K562 (cell line): Measurements from ENCODE around the gene GDF15. TPM values are rescaled to one million over a fixed set of nuclear protein-coding genes. Genes with fewer than 3 reads are reported as not detected.
A peak's percentile ranks its signal among the peaks of the same experiment; 100 is the strongest.

Source experiments
- CCNT2 ChIP-seq: IDR thresholded peaks from 2 replicates; pipeline ENCODE4 v1.6.1; 2011; ENCODE audit warnings: borderline replicate concordance, low read depth, mild to moderate bottlenecking, moderate library complexity, mixed read lengths, low read length; ENCODE audit not compliant: insufficient read length; ENCODE audit errors: extremely low read depth
- CREB1 ChIP-seq, 2 experiments: sonication (generic) in 1 of 2; formaldehyde crosslinking in 1 of 2; IDR thresholded peaks; 2 replicates each; pipeline versions ENCODE4 v1.6.1 to v1.8.0; 2012 to 2022; ENCODE audit warnings: inconsistent platforms in 1 of 2, mild to moderate bottlenecking in 1 of 2, missing genetic modification reagents in 1 of 2, moderate library complexity in 1 of 2
- EGR1 ChIP-seq: fragments of 450-650 bp; conservative IDR thresholded peaks from 2 replicates; pipeline ENCODE4 v1.6.1; 2017; ENCODE audit warnings: mild to moderate bottlenecking
- HNRNPH1 ChIP-seq: fragments of 200-400 bp; formaldehyde crosslinking; optimal IDR thresholded peaks from 2 replicates; pipeline ENCODE3; 2017; ENCODE audit warnings: low read depth, mild to moderate bottlenecking, low read length, moderate library complexity
- L3MBTL2 ChIP-seq: fragments of 450-650 bp; IDR thresholded peaks from 2 replicates; pipeline ENCODE4 v1.6.1; 2016; ENCODE audit warnings: mild to moderate bottlenecking, moderate library complexity
- NCOR1 ChIP-seq: fragments of 450-650 bp; IDR thresholded peaks from 2 replicates; pipeline ENCODE4 v1.6.1; 2016; ENCODE audit warnings: mild to moderate bottlenecking, moderate library complexity
- polyA plus RNA-seq, 8 experiments: library from polyadenylated mRNA; depleted of rRNA in 4 of 8; stranded (reverse) in 5 of 8; unstranded in 3 of 8; fragments of >200 nt; fragmentation: Nextera tagmentation in 2 of 8; fragmentation: Illumina TruSeq in 1 of 8; extraction: Ambion mirVana in 2 of 8; extraction: Trizol in 1 of 8; gene quantifications; 2 replicates each; pipeline versions ENCODE4 v1.2.1 to v1.2.3, GENCODE V29; 2011 to 2014; ENCODE audit warnings: inconsistent platforms in 1 of 8, missing spikeins in 1 of 8
- total RNA-seq, 7 experiments: library from RNA; depleted of rRNA in 6 of 7; stranded (reverse); fragments of >200 nt in 6 of 7; fragmentation: Illumina TruSeq in 2 of 7; extraction: Trizol in 2 of 7; gene quantifications; 2 replicates each; pipeline versions ENCODE4 v1.2.1 to v1.2.3, GENCODE V29; 2011 to 2021; ENCODE audit warnings: low replicate concordance in 1 of 7
- TF ChIP-seq, protein P1 (sequence below): sonication (generic); formaldehyde crosslinking; IDR thresholded peaks from 2 replicates; pipeline ENCODE4 v1.9.0; 2022; ENCODE audit warnings: mild to moderate bottlenecking, missing genetic modification reagents
- TF ChIP-seq, protein P2 (sequence below): fragments of 450-650 bp; IDR thresholded peaks from 2 replicates; pipeline ENCODE4 v1.6.1; 2018; ENCODE audit not compliant: partially characterized antibody
- TF ChIP-seq, protein P3 (sequence below), 2 experiments: fragments of 450-650 bp; formaldehyde crosslinking in 1 of 2; IDR thresholded peaks; 2 replicates each; pipeline versions ENCODE4 v1.4.0 to v1.6.1; 2014 to 2020; ENCODE audit warnings: mild to moderate bottlenecking in 2 of 2, borderline replicate concordance in 1 of 2, low read depth in 1 of 2

Gene GDF15
- total and polyA plus RNA-seq, 9 of the 15 experiments (the other 6 are each of a cell fraction or from before 2014, with no cell fraction given), result 2.3 to 82.4 (median 12.5) TPM

DNA sequence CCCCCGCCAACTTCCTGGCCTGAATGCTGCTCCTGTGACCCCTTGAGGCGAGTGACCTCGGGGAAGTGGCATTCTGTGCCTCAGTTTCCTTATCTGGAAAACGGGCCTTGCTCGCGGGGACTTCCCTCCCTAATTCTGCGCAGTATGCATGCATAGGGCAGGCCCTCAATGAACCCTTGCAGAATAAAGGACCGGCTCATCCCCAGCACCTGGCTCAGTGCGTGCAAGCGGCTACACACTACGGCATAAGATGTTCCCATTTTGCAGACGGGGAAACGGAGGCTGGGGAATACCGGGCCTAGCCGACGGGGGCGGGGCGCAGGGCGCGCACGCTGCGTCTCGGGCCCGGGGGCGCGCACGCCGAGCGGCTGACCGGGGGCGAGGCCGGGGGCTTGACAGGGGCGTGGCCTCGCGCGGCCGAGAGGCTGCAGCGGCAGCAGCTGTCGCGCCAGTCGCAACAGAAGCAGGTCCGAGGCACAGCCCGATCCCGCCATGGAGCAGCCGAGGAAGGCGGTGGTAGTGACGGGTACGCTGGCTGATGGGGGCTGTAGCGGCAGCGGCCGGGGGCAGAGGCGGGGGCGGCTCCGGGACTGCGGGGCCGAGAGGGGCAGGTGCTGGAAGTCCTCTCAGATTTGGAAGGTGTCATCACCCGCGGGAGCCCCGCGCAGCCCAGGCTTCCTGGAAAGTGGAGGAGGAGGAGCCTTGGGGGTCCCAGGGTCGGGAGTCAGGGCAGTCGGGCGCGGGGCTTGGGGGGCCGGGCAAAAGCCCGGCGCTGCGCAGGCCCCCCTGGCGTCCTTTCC lies 45.6 kb upstream of the GDF15 start, which contains the start of gene PGPEP1 (continued):
- TF ChIP-seq L3MBTL2, result no peak
- TF ChIP-seq, protein P1, sequence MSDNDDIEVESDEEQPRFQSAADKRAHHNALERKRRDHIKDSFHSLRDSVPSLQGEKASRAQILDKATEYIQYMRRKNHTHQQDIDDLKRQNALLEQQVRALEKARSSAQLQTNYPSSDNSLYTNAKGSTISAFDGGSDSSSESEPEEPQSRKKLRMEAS, result 0 out of 2 replicates have a peak, but pooled peaks have one; percentile 39
- TF ChIP-seq EGR1, result peak; percentile 80
- TF ChIP-seq, protein P2, sequence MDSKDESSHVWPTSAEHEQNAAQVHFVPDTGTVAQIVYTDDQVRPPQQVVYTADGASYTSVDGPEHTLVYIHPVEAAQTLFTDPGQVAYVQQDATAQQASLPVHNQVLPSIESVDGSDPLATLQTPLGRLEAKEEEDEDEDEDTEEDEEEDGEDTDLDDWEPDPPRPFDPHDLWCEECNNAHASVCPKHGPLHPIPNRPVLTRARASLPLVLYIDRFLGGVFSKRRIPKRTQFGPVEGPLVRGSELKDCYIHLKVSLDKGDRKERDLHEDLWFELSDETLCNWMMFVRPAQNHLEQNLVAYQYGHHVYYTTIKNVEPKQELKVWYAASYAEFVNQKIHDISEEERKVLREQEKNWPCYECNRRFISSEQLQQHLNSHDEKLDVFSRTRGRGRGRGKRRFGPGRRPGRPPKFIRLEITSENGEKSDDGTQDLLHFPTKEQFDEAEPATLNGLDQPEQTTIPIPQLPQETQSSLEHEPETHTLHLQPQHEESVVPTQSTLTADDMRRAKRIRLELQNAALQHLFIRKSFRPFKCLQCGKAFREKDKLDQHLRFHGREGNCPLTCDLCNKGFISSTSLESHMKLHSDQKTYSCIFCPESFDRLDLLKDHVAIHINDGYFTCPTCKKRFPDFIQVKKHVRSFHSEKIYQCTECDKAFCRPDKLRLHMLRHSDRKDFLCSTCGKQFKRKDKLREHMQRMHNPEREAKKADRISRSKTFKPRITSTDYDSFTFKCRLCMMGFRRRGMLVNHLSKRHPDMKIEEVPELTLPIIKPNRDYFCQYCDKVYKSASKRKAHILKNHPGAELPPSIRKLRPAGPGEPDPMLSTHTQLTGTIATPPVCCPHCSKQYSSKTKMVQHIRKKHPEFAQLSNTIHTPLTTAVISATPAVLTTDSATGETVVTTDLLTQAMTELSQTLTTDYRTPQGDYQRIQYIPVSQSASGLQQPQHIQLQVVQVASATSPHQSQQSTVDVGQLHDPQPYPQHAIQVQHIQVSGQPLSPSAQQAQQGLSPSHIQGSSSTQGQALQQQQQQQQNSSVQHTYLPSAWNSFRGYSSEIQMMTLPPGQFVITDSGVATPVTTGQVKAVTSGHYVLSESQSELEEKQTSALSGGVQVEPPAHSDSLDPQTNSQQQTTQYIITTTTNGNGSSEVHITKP, result no peak
- TF ChIP-seq, protein P3, sequence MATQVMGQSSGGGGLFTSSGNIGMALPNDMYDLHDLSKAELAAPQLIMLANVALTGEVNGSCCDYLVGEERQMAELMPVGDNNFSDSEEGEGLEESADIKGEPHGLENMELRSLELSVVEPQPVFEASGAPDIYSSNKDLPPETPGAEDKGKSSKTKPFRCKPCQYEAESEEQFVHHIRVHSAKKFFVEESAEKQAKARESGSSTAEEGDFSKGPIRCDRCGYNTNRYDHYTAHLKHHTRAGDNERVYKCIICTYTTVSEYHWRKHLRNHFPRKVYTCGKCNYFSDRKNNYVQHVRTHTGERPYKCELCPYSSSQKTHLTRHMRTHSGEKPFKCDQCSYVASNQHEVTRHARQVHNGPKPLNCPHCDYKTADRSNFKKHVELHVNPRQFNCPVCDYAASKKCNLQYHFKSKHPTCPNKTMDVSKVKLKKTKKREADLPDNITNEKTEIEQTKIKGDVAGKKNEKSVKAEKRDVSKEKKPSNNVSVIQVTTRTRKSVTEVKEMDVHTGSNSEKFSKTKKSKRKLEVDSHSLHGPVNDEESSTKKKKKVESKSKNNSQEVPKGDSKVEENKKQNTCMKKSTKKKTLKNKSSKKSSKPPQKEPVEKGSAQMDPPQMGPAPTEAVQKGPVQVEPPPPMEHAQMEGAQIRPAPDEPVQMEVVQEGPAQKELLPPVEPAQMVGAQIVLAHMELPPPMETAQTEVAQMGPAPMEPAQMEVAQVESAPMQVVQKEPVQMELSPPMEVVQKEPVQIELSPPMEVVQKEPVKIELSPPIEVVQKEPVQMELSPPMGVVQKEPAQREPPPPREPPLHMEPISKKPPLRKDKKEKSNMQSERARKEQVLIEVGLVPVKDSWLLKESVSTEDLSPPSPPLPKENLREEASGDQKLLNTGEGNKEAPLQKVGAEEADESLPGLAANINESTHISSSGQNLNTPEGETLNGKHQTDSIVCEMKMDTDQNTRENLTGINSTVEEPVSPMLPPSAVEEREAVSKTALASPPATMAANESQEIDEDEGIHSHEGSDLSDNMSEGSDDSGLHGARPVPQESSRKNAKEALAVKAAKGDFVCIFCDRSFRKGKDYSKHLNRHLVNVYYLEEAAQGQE (IDR thresholded peaks at IDR 0.05; ENCODE audit: borderline replicate concordance), result peak; percentile 8; the same call in 1 of the 2 replicates
- TF ChIP-seq, protein P3 (CRISPR knock-in tag; IDR thresholded peaks at IDR 0.05; ENCODE audit: low read depth), result no peak
- peak; percentile 48 for TF ChIP-seq CCNT2
- no peak for TF ChIP-seq HNRNPH1
- peak; percentile 35; the same call in 1 of the 2 replicates for TF ChIP-seq CREB1 (IDR thresholded peaks at IDR 0.05)
- TF ChIP-seq CREB1 (CRISPR knock-in tag; IDR thresholded peaks at IDR 0.05), result no peak
- no peak for TF ChIP-seq NCOR1
